ENCODE data around the gene FXYD6.

FXYD6 gene

DNA sequence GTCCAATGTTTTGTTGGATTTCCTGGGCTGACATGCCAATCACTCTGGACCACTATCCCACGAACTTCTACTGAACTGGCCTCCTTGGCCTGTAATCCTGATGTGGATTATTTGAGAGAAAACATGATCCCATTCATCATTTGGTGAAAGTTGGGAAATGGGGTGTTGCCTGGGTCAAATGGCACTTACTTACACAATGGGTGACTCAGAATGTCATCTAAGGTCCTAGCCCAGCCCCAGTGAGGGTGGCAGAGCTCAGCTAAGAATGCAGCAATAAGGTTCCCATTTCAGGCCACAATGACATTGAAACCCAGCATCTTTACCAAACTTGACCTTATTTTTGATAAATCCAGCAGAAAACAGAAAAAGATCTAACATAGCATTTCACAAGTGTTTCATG lies 71.4 kb downstream of the FXYD6 start:
- H3K36me3 Mint-ChIP-seq (ENCODE audit: low read depth) = no peaks in the 10 kb centered on the region
- H3K4me1 Mint-ChIP-seq = peaks cover 11% of the 10 kb centered on the region
- DNase-seq = no peak
- no peak overlapping the region for H3K27ac Mint-ChIP-seq
- peaks cover 95% of the 10 kb centered on the region for H3K27me3 Mint-ChIP-seq (ENCODE audit: low read depth, poor library complexity)
- TF ChIP-seq, protein P1, sequence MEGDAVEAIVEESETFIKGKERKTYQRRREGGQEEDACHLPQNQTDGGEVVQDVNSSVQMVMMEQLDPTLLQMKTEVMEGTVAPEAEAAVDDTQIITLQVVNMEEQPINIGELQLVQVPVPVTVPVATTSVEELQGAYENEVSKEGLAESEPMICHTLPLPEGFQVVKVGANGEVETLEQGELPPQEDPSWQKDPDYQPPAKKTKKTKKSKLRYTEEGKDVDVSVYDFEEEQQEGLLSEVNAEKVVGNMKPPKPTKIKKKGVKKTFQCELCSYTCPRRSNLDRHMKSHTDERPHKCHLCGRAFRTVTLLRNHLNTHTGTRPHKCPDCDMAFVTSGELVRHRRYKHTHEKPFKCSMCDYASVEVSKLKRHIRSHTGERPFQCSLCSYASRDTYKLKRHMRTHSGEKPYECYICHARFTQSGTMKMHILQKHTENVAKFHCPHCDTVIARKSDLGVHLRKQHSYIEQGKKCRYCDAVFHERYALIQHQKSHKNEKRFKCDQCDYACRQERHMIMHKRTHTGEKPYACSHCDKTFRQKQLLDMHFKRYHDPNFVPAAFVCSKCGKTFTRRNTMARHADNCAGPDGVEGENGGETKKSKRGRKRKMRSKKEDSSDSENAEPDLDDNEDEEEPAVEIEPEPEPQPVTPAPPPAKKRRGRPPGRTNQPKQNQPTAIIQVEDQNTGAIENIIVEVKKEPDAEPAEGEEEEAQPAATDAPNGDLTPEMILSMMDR (IDR thresholded peaks at IDR 0.05) = no peak
- H3K9me3 Mint-ChIP-seq = no peaks in the 10 kb centered on the region
- no peak overlapping the region for H3K4me3 Mint-ChIP-seq

GRCh38 chr11:117803896-117804295 lies 72.6 kb downstream of the FXYD6 start:
- peaks cover 95% of the 10 kb centered on the region for H3K27me3 Mint-ChIP-seq (ENCODE audit: low read depth, poor library complexity)
- H3K4me1 Mint-ChIP-seq = peaks cover 2% of the 10 kb centered on the region

DNA sequence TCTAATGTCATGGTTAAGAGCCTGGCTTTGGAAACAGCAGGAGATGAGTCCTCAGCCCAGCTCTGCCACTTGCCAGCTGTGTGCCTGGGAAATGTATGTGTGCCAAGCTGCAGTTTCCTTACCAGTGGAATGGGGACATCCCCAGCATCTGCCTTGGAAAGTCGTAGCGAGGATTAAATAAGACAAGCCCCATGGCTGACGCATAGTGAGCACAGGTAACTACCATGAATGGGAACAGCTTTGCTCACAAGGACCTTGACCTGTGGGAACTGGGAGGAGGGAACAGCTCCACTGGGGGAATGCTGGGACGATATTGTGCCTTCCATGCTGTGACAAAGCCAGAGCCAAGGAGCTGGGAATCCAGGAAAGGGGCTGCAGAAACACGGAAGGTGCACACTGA lies 76.8 kb downstream of the FXYD6 start:
- no peak overlapping the region for H3K27ac Mint-ChIP-seq

More at GRCh38 chr11:117803896-117804295, 72.6 kb downstream of the FXYD6 start:
- TF ChIP-seq, protein P1 (IDR thresholded peaks at IDR 0.05) = no peak
- no peak overlapping the region for H3K4me3 Mint-ChIP-seq
- no peak for DNase-seq
- H3K9me3 Mint-ChIP-seq = no peaks in the 10 kb centered on the region
- H3K27ac Mint-ChIP-seq = no peak overlapping the region
- no peaks in the 10 kb centered on the region for H3K36me3 Mint-ChIP-seq (ENCODE audit: low read depth)

DNA sequence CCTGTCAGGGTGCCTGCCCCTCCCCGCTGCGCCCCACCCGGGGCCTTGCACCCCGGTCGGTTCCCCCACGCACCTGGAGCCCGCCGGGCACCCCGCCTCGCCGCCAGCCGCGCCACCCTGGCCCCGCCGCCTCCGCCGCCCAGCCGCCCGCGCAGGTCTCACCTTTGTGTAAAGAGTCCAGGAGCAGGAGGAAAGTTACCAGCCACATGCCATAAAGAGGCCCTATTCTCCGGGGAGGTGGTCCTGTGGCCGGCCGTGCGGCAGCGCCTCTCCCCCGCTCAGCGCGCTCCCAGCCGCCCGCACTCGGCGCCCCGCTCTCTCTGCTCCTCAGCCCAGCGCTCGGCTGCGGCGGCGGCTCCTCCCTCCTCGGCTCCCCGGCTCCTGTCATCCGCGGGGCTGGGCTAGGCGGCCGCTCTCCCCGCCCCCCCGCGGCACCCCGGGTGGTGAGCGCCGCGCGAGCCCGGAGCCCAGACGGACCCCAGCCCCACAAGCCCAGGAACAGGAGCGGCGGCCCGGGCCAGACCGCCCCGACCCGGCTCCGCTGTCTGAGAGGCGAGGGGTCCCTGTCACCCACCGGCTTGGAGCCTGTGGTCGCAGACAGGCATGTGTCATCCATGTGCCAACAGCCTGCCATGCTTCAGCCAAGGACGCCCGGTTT lies 79.5 kb downstream of the FXYD6 start, which contains the start of gene DSCAML1:
TSS of gene DSCAML1 (minus strand) at position 345 of the 658 bp plus-strand sequence. CDS start at position 208, 137 bp downstream.
- Mint-ChIP-seq H3K27me3 (ENCODE audit: low read depth, poor library complexity) (peaks cover 98% of the 10 kb centered on the region), H3K36me3 (ENCODE audit: low read depth) (no peaks in the 10 kb centered on the region), H3K27ac (no peak within 1 kb of the TSS), H3K9me3 (no peaks in the 10 kb centered on the region), H3K4me1 (peaks cover 18% of the 10 kb centered on the region), H3K4me3 (peak within 1 kb of the TSS; percentile 71)
- peak; percentile 77 for DNase-seq
- TF ChIP-seq, protein P1 (IDR thresholded peaks at IDR 0.05) = no peak

More for the DNA sequence above, 76.8 kb downstream of the FXYD6 start:
- peaks cover 18% of the 10 kb centered on the region for H3K4me1 Mint-ChIP-seq
- H3K4me3 Mint-ChIP-seq = no peak overlapping the region
- no peaks in the 10 kb centered on the region for H3K9me3 Mint-ChIP-seq
- H3K27me3 Mint-ChIP-seq (ENCODE audit: low read depth, poor library complexity) = peaks cover 97% of the 10 kb centered on the region
- H3K36me3 Mint-ChIP-seq (ENCODE audit: low read depth) = no peaks in the 10 kb centered on the region
- TF ChIP-seq, protein P1 (IDR thresholded peaks at IDR 0.05) = no peak
- no peak for DNase-seq

- H3K4me3 Mint-ChIP-seq = peak overlapping the region; percentile 63
Observed at GRCh38 chr11:117796456-117796871, 80.0 kb downstream of the FXYD6 start.

More at GRCh38 chr11:117796456-117796871, 80.0 kb downstream of the FXYD6 start:
- Mint-ChIP-seq H3K27ac (no peak overlapping the region), H3K36me3 (ENCODE audit: low read depth) (no peaks in the 10 kb centered on the region), H3K4me1 (peaks cover 18% of the 10 kb centered on the region), H3K9me3 (no peaks in the 10 kb centered on the region), H3K27me3 (ENCODE audit: low read depth, poor library complexity) (peaks cover 98% of the 10 kb centered on the region)
- peak; percentile 34 for DNase-seq
- TF ChIP-seq, protein P1 (IDR thresholded peaks at IDR 0.05) = no peak
